ENCODE data around the gene HOXB6. TPM values are rescaled to one million over a fixed set of nuclear protein-coding genes. Genes with fewer than 3 reads are reported as not detected.

Gene HOXB6
- total and polyA plus RNA-seq, 4 donors, result 5.3 to 7.5 (median 5.7) TPM

DNA sequence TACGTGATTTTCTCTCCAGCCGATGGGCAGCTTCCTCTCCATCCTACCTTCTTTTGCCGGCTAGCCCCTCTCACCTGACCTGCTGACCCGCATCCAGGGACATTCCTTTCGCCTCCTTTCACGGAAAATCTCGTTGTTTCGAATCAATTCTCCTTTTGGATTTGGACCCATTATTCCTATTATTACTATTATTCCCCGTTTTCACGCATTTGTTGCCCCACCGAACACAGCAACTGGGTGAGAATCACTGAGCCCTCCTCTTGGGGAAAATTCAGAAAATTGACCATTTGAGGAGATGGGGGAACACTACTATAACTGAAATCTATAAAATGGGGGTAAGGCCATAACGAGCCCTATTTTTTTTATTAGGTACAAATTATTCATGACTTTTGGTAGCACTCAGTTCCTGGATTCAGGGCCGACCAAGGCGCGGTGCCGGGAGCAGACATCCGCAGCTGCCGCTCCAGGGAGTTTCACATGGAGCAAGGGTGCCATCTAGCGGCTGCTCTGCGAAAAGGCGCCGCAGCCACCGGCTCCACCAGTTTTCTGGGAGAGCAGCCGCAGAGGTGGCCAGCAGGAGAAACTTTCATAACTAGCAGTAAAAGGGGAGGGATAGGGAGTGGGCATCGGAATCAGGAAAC lies 13.6 kb upstream of the HOXB6 start:
- Histone ChIP-seq H3K27ac (ENCODE audit: low read depth in 1 of 2, low read length in 1 of 2) (no peak overlapping the region), H3K9ac (ENCODE audit: insufficient read depth in 1 of 2, low read length in 2 of 2) (no peak overlapping the region), H3K4me1 (ENCODE audit: control insufficient read depth in 5 of 5, insufficient read depth in 5 of 5, low read length in 5 of 5) (peaks cover 0 to 17% (median 4%) of the 10 kb centered on the region in 5 donors), H3K27me3 (ENCODE audit: control insufficient read depth in 3 of 3, insufficient read depth in 3 of 3, low read length in 2 of 3) (peaks cover 18 to 95% (median 91%) of the 10 kb centered on the region in 3 donors), H3K9me3 (ENCODE audit: control insufficient read depth in 4 of 4, insufficient read depth in 3 of 4, low read length in 3 of 4) (peaks cover 0 to 5% (median 0%) of the 10 kb centered on the region in 4 donors), H3K36me3 (ENCODE audit: control insufficient read depth in 4 of 4, insufficient read depth in 4 of 4, low read length in 4 of 4) (no peaks in the 10 kb centered on the region), H3K4me3 (no peak overlapping the region)
- TF ChIP-seq, protein P1, sequence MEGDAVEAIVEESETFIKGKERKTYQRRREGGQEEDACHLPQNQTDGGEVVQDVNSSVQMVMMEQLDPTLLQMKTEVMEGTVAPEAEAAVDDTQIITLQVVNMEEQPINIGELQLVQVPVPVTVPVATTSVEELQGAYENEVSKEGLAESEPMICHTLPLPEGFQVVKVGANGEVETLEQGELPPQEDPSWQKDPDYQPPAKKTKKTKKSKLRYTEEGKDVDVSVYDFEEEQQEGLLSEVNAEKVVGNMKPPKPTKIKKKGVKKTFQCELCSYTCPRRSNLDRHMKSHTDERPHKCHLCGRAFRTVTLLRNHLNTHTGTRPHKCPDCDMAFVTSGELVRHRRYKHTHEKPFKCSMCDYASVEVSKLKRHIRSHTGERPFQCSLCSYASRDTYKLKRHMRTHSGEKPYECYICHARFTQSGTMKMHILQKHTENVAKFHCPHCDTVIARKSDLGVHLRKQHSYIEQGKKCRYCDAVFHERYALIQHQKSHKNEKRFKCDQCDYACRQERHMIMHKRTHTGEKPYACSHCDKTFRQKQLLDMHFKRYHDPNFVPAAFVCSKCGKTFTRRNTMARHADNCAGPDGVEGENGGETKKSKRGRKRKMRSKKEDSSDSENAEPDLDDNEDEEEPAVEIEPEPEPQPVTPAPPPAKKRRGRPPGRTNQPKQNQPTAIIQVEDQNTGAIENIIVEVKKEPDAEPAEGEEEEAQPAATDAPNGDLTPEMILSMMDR (IDR thresholded peaks at IDR 0.05; ENCODE audit: control extremely low read depth, extremely low read depth), result peak; percentile 99
- peak; percentile 88 for ATAC-seq (ENCODE audit: insufficient read depth, low FRiP score)
- DNase-seq, result peak; percentile 94 to 95 (median 94)
- 3 to 4% methylated on average over 25 of the region's 25 CpGs for WGBS, 2 donors

DNA sequence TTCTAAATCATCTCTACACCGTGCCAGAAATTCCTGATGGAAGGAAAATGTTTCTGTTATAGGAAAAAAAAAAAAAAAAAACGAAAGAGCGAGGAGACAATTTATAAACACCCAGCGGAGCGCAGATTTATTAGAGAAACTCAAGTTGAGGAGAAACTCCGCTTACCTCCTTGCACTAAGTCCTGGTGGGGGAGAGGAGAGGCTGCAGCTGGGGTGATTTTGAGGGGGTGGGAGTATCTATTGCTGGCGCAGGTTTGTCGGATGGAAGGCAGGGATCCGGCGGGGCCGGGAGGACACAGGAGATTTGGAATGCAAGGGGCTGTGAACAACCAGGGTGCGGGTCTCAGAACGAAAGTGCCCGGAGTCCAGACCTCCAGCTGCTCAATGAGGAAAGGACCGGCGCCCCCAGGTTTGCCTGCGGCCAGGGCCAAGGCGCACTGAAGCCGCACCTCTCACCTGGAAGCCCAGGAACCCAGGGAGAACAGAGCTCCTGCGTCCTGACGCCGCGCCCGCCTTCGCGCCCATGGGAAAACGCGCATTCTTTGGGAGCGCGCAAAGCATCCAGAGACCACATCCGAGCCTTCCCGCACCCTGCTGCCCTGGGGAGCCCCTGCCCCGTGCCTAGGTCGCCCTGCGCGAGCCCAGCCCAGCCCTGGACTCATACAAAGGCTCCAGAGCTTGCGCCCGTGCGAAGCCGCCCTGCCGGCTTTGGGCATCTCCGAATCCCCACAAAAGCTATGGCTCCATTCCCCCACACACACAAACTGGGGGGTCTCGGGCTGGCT lies 12.9 kb upstream of the HOXB6 start:
- Histone ChIP-seq H3K9ac (ENCODE audit: insufficient read depth in 1 of 2, low read length in 2 of 2) (no peak overlapping the region), H3K27me3 (ENCODE audit: control insufficient read depth in 3 of 3, insufficient read depth in 3 of 3, low read length in 2 of 3) (peaks cover 18 to 90% (median 84%) of the 10 kb centered on the region in 3 donors), H3K4me3 (no peak overlapping the region), H3K4me1 (ENCODE audit: control insufficient read depth in 5 of 5, insufficient read depth in 5 of 5, low read length in 5 of 5) (peaks cover 0 to 17% (median 4%) of the 10 kb centered on the region in 5 donors), H3K9me3 (ENCODE audit: control insufficient read depth in 4 of 4, insufficient read depth in 3 of 4, low read length in 3 of 4) (peaks cover 0 to 2% (median 0%) of the 10 kb centered on the region in 4 donors), H3K36me3 (ENCODE audit: control insufficient read depth in 4 of 4, insufficient read depth in 4 of 4, low read length in 4 of 4) (no peaks in the 10 kb centered on the region), H3K27ac (ENCODE audit: low read depth in 1 of 2, low read length in 1 of 2) (no peak overlapping the region)
- DNase-seq (peak in 1 of 3 donors; percentile 53), ATAC-seq (ENCODE audit: insufficient read depth, low FRiP score) (no peak)
- TF ChIP-seq, protein P1 (IDR thresholded peaks at IDR 0.05; ENCODE audit: control extremely low read depth, extremely low read depth), result no peak
- WGBS, 2 donors, result 6 to 11% methylated on average over 40 to 43 of the region's 43 CpGs

DNA sequence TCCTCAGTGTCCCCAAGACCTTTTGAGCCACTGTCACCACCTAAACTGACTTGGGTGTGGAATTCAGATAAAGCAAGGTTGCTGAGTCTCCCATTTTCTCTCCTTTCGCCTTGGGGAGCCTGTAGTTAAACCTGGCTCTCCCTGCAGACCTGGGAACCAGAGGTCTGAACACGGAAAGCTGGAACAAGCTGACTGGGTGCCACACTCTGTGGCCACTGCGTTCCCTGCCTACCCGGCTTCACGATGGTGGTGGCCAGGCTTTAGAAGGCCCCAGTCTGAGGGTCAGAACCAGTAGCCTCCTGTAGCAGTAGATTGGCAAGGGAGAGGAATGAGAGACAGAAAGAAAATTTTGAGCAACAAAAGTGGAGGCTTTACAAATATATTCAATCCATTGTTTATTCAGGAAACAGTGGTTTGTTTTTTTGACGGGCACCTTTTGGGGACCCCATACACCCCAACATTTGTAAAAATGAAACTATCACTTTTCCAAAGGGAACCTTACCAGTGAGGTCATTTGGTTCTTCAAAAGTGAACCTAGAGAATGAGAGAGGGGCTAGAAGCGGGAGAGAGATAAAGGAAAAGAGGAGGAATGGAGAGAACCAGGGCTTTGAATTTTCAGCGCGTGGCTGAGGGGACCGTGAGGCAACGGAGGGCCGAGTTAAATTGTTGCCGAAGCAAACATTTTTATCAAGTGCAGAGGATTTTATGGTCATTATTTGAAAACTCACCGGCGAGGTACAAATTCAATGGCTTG lies 12.1 kb upstream of the HOXB6 start:
- Histone ChIP-seq H3K27me3 (ENCODE audit: control insufficient read depth in 3 of 3, insufficient read depth in 3 of 3, low read length in 2 of 3) (peaks cover 18 to 90% (median 81%) of the 10 kb centered on the region in 3 donors), H3K9ac (ENCODE audit: insufficient read depth in 1 of 2, low read length in 2 of 2) (no peak overlapping the region), H3K4me1 (ENCODE audit: control insufficient read depth in 5 of 5, insufficient read depth in 5 of 5, low read length in 5 of 5) (peaks cover 0 to 21% (median 4%) of the 10 kb centered on the region in 5 donors), H3K4me3 (no peak overlapping the region), H3K27ac (ENCODE audit: low read depth in 1 of 2, low read length in 1 of 2) (no peak overlapping the region), H3K9me3 (ENCODE audit: control insufficient read depth in 4 of 4, insufficient read depth in 3 of 4, low read length in 3 of 4) (peaks cover 0 to 2% (median 0%) of the 10 kb centered on the region in 4 donors), H3K36me3 (ENCODE audit: control insufficient read depth in 4 of 4, insufficient read depth in 4 of 4, low read length in 4 of 4) (no peaks in the 10 kb centered on the region)
- WGBS, 2 donors, result 33 to 41% methylated on average over 15 of the region's 15 CpGs
- DNase-seq (no peak), ATAC-seq (ENCODE audit: insufficient read depth, low FRiP score) (no peak)
- TF ChIP-seq, protein P1 (IDR thresholded peaks at IDR 0.05; ENCODE audit: control extremely low read depth, extremely low read depth), result no peak
